Calu3 (cell line): Measurements from ENCODE around the gene SH2D6. TPM values are rescaled to one million over a fixed set of nuclear protein-coding genes. Genes with fewer than 3 reads are reported as not detected.
"Not testable (repeated sequence)": the region's sequence is repeated elsewhere in the genome, so short reads cannot be mapped to it uniquely, and the experiment has no call there.

Experiments used
- BruUV-seq: library from RNA; stranded (reverse); fragments of 400-500 nt; replicated peaks from 2 replicates; lab custom pipeline; 2021; lab: Mats Ljungman, UMichigan
- CTCF ChIA-PET: fragments of 300-600 bp; sonication (Branson Sonifier 250); formaldehyde crosslinking; loops from one replicate; lab custom pipeline; 2022; ENCODE audit warnings: antibody characterized with exemption; lab: Charles Lee
- DNase-seq: peaks from one replicate; pipeline ENCODE4 v3.0.0; 2022
- H3K27ac Mint-ChIP-seq: one replicate; pipeline ENCODE4 v1.8.0; 2022; ENCODE audit warnings: mixed read lengths; ENCODE audit not compliant: unreplicated experiment
- H3K27me3 Mint-ChIP-seq: one replicate; pipeline ENCODE4 v1.8.0; 2022; ENCODE audit warnings: mixed read lengths; ENCODE audit not compliant: unreplicated experiment
- H3K36me3 Mint-ChIP-seq: one replicate; pipeline ENCODE4 v1.8.0; 2022; ENCODE audit warnings: mild to moderate bottlenecking, moderate library complexity, mixed read lengths; ENCODE audit not compliant: insufficient read depth, unreplicated experiment
- H3K4me1 Mint-ChIP-seq: one replicate; pipeline ENCODE4 v1.8.0; 2022; ENCODE audit warnings: mild to moderate bottlenecking, low read depth, mixed read lengths; ENCODE audit not compliant: unreplicated experiment
- H3K4me3 Mint-ChIP-seq: one replicate; pipeline ENCODE4 v1.8.0; 2022; ENCODE audit warnings: mild to moderate bottlenecking, low read depth, moderate library complexity, mixed read lengths; ENCODE audit not compliant: unreplicated experiment
- H3K9me3 Mint-ChIP-seq: one replicate; pipeline ENCODE4 v1.8.0; 2022; ENCODE audit warnings: low read depth, mixed read lengths; ENCODE audit not compliant: unreplicated experiment
- intact Hi-C: fragments of 100-400 bp; cut with micrococcal nuclease; formaldehyde crosslinking; loops from one replicate; pipeline ENCODE4 v1.10.0; 2022; ENCODE audit not compliant: unreplicated experiment
- total RNA-seq: library from RNA; stranded (reverse); gene quantifications from 2 replicates; pipeline ENCODE4 v1.2.3, GENCODE V29; 2022
- TF ChIP-seq, protein P1 (sequence below): fragments of 200-600 bp; IDR thresholded peaks from one replicate; pipeline ENCODE4 v1.8.0; 2022; ENCODE audit warnings: antibody characterized with exemption; ENCODE audit not compliant: unreplicated experiment

The SH2D6 gene
- total RNA-seq, 1 experiment from 2014 or later: 1.8 TPM

GRCh38 chr2:85477884-85478283, 59.4 kb downstream of the SH2D6 start:
- Mint-ChIP-seq H3K27ac (no peak overlapping the region), H3K36me3 (no peaks in the 10 kb centered on the region), H3K4me3 (no peak overlapping the region), H3K27me3 (no peaks in the 10 kb centered on the region), H3K4me1 (no peaks in the 10 kb centered on the region), H3K9me3 (no peaks in the 10 kb centered on the region)
- CTCF ChIA-PET: no interaction called here
- TF ChIP-seq, protein P1, sequence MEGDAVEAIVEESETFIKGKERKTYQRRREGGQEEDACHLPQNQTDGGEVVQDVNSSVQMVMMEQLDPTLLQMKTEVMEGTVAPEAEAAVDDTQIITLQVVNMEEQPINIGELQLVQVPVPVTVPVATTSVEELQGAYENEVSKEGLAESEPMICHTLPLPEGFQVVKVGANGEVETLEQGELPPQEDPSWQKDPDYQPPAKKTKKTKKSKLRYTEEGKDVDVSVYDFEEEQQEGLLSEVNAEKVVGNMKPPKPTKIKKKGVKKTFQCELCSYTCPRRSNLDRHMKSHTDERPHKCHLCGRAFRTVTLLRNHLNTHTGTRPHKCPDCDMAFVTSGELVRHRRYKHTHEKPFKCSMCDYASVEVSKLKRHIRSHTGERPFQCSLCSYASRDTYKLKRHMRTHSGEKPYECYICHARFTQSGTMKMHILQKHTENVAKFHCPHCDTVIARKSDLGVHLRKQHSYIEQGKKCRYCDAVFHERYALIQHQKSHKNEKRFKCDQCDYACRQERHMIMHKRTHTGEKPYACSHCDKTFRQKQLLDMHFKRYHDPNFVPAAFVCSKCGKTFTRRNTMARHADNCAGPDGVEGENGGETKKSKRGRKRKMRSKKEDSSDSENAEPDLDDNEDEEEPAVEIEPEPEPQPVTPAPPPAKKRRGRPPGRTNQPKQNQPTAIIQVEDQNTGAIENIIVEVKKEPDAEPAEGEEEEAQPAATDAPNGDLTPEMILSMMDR: no peak
- DNase-seq: no peak
- BruUV-seq: no TSS peak
- intact Hi-C loops: no loop called here

DNA sequence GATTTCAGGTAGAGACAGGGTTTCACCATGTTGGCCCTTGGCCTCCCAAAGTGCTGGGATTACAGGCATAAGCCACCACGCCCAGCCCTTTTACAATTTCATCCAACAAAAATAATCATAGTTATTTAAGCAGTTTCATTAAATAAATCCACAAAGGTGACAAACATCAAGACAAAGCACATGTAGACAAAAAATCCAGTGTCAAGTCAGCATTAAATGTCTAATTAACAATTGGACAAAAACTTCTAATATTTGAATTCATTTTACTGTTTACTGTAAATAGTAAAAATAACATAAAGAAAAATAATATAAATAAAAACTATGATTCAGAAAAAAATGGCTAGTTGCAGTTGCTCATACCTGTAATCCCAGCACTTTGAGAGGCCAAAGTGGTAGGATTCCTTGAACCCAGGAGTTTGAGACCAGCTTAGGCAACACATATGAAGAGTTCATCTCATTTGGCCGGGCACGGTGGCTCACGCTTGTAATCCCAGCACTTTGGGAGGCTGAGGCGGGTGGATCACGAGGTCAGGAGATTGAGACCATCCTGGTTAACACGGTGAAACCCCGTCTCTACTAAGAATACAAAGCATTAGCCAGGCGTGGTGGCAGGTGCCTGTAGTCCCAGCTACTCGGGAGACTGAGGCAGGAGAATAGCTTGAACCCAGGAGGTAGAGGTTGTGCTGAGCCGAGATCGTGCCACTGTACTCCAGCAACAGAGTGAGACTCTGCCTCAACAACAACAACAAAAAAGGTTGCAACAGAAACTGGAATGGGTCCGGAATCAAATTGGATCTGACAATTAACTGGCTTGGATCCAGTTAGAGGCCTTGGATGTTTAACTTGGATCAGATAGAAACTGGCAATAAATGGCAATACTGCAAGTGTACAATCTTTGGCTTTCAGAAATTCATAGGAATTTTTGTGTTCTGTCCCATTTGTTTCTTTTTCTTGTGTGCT, 63.6 kb downstream of the SH2D6 start:
- intact Hi-C loops: no loop called here
- no peak for DNase-seq
- Mint-ChIP-seq H3K36me3 (no peaks in the 10 kb centered on the region), H3K9me3 (no peaks in the 10 kb centered on the region), H3K4me1 (no peaks in the 10 kb centered on the region), H3K27me3 (no peaks in the 10 kb centered on the region), H3K4me3 (no peak overlapping the region), H3K27ac (no peak overlapping the region)
- BruUV-seq: no TSS peak
- CTCF ChIA-PET: no interaction called here
- TF ChIP-seq, protein P1: no peak

- not testable (repeated sequence) for H3K4me1 Mint-ChIP-seq
These were observed 66.1 kb downstream of the SH2D6 start for GRCh38 chr2:85484615-85485014.

DNA sequence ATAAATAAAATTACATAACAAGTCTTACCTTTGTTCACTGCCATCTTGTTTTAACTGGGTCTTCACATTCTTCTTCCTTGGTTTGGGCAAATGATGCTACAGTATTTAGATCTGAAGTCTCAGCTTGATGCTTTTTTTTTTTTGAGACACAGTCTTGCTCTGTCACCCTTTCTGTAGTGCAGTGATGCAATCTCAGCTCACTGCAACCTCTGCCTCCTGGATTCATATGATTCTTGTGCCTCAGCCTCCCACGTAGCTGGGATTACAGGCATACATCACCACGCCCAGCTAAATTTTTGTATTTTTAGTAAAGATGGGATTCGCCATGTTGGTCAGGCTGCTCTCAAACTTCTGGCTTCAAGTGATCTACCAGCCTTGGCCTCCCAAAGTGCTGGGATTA, 67.3 kb downstream of the SH2D6 start:
- H3K36me3 Mint-ChIP-seq: no peaks in the 10 kb centered on the region
- H3K27ac Mint-ChIP-seq: no peak overlapping the region
- no peaks in the 10 kb centered on the region for H3K4me1 Mint-ChIP-seq
- H3K27me3 Mint-ChIP-seq: no peaks in the 10 kb centered on the region
- no peak for DNase-seq
- no peak overlapping the region for H3K4me3 Mint-ChIP-seq
- no TSS peak for BruUV-seq
- H3K9me3 Mint-ChIP-seq: no peaks in the 10 kb centered on the region
- intact Hi-C loops: no loop called here
- CTCF ChIA-PET: interaction anchor here (0.5 kb wide), 1 partner anchor 11 kb away, joined by 4 read pairs; no protein-coding TSS in a partner anchor
- TF ChIP-seq, protein P1: no peak

More at GRCh38 chr2:85484615-85485014, 66.1 kb downstream of the SH2D6 start:
- BruUV-seq, H3K27ac Mint-ChIP-seq, intact Hi-C loops, DNase-seq, H3K27me3 Mint-ChIP-seq, H3K4me3 Mint-ChIP-seq, CTCF ChIA-PET, H3K36me3 Mint-ChIP-seq, H3K9me3 Mint-ChIP-seq: not testable (repeated sequence)

Other genes with a start within 250 kb of the SH2D6 start
- 154 and 171 TPM in 2 replicates for gene TGOLN2, start 90.7 kb upstream of the SH2D6 start, total RNA-seq
- 40.6 and 47.2 TPM in 2 replicates for gene RETSAT, start 64.2 kb upstream of the SH2D6 start, total RNA-seq
- 12.9 and 15.5 TPM in 2 replicates for gene ELMOD3, start 63.9 kb upstream of the SH2D6 start, total RNA-seq
- 230 and 238 TPM in 2 replicates for gene CAPG, start 8.3 kb upstream of the SH2D6 start, total RNA-seq
- 387 and 393 TPM in 2 replicates for gene MAT2A, start 120.5 kb downstream of the SH2D6 start, total RNA-seq
- 66.2 and 67.7 TPM in 2 replicates for gene GGCX, start 142.8 kb downstream of the SH2D6 start, total RNA-seq
- gene VAMP8, start 158.9 kb downstream of the SH2D6 start, total RNA-seq: 90.8 and 107 TPM in 2 replicates
- gene VAMP5, start 165.7 kb downstream of the SH2D6 start, total RNA-seq: 10.0 and 10.1 TPM in 2 replicates
- gene RNF181, start 177.0 kb downstream of the SH2D6 start, total RNA-seq: 101 and 102 TPM in 2 replicates
- gene TMEM150A, start 184.0 kb downstream of the SH2D6 start, total RNA-seq: 12.1 and 13.3 TPM in 2 replicates
- 39.2 and 40.4 TPM in 2 replicates for gene C2orf68, start 193.4 kb downstream of the SH2D6 start, total RNA-seq
- 58.4 and 62.6 TPM in 2 replicates for gene USP39, start 197.5 kb downstream of the SH2D6 start, total RNA-seq
- not detected in 2 replicates for gene SFTPB, start 249.5 kb downstream of the SH2D6 start, total RNA-seq